Endothelial cell of umbilical vein (primary cell): Measurements from ENCODE around the gene ALLC. TPM values are rescaled to one million over a fixed set of nuclear protein-coding genes. Genes with fewer than 3 reads are reported as not detected.

Experiments
- BruUV-seq: library from RNA; stranded (reverse); fragments of 400-500 nt; replicated peaks from 2 replicates; lab custom pipeline; 2021; lab: Mats Ljungman, UMichigan
- CTCF ChIA-PET: fragments of 300-600, 350-600 bp; sonication (Branson Sonifier 250); formaldehyde crosslinking; loops from one replicate; lab custom pipeline; 2021; ENCODE audit warnings: antibody characterized with exemption, inconsistent platforms; lab: Charles Lee
- POLR2A ChIA-PET: fragments of 300-600, 350-600 bp; sonication (Branson Sonifier 250); formaldehyde crosslinking; loops from one replicate; lab custom pipeline; 2021; ENCODE audit warnings: antibody characterized with exemption, inconsistent platforms; lab: Charles Lee
- DNase-seq: peaks from one replicate; pipeline ENCODE4 v3.0.0-alpha.2; 2011; ENCODE audit warnings: low read depth, low spot score
- FAIRE-seq: peaks from 2 replicates; lab custom pipeline; 2011; peaks lifted over from hg19 to GRCh38; lab: Jason Lieb, UNC
- H2AFZ ChIP-seq: 2 replicates; pipeline ENCODE4 v1.6.0; 2012; ENCODE audit warnings: low read depth, low read length, control low read depth, inconsistent platforms
- H3K27ac ChIP-seq: 2 replicates; pipeline ENCODE4 v1.5.1; 2011; ENCODE audit warnings: low read depth, mild to moderate bottlenecking, control low read depth, low read length, moderate library complexity; ENCODE audit not compliant: insufficient read depth
- H3K27me3 ChIP-seq, 2 experiments: 2 replicates each; pipeline versions ENCODE4 v1.6.0 to v1.6.1; 2011; ENCODE audit warnings: low read length in 2 of 2, mixed read lengths in 1 of 2; ENCODE audit not compliant: control insufficient read depth in 2 of 2, insufficient read depth in 2 of 2
- H3K36me3 ChIP-seq, 2 experiments: 2 replicates in 1 of 2; 3 replicates in 1 of 2; pipeline ENCODE4 v1.5.1; 2011; ENCODE audit warnings: low read length in 2 of 2, mild to moderate bottlenecking in 1 of 2, moderate library complexity in 1 of 2; ENCODE audit not compliant: control insufficient read depth in 2 of 2, insufficient read depth in 2 of 2; ENCODE audit errors: extremely low read depth in 1 of 2
- H3K4me1 ChIP-seq: 3 replicates; pipeline ENCODE4 v1.5.1; 2011; ENCODE audit warnings: mild to moderate bottlenecking, low read length; ENCODE audit not compliant: control insufficient read depth, insufficient read depth; ENCODE audit errors: extremely low read depth
- H3K4me2 ChIP-seq: 2 replicates; pipeline ENCODE4 v1.6.1; 2011; ENCODE audit warnings: low read length, control low read depth, mixed read lengths; ENCODE audit not compliant: insufficient read depth
- H3K4me3 ChIP-seq, 3 experiments: fragments of 200-600 bp in 1 of 3; sonication (generic), shearing (Covaris generic) in 1 of 3; replicated peaks in 1 of 3; 2 replicates each; pipeline ENCODE4 v1.5.1; 2011 to 2016; ENCODE audit warnings: control low read depth in 3 of 3, low read length in 3 of 3, mild to moderate bottlenecking in 2 of 3, inconsistent platforms in 1 of 3, low read depth in 1 of 3, moderate library complexity in 1 of 3; ENCODE audit not compliant: insufficient read depth in 1 of 3
- H3K79me2 ChIP-seq: 2 replicates; pipeline ENCODE4 v1.6.0; 2012; ENCODE audit warnings: low read length, inconsistent platforms; ENCODE audit not compliant: control insufficient read depth, insufficient read depth
- H3K9ac ChIP-seq: replicated peaks from 2 replicates; pipeline ENCODE3; 2011; ENCODE audit warnings: low read length, control low read depth; ENCODE audit not compliant: insufficient read depth; ENCODE audit errors: extremely low read depth
- H3K9me1 ChIP-seq: replicated peaks from 3 replicates; pipeline ENCODE4 v1.6.0; 2011; ENCODE audit warnings: mild to moderate bottlenecking, low read length; ENCODE audit not compliant: control insufficient read depth, insufficient read depth; ENCODE audit errors: extremely low read depth
- H3K9me3 ChIP-seq: replicated peaks from 2 replicates; pipeline ENCODE4 v1.5.1; 2012; ENCODE audit warnings: low read length, inconsistent platforms; ENCODE audit not compliant: control insufficient read depth, insufficient read depth
- H4K20me1 ChIP-seq: replicated peaks from 2 replicates; pipeline ENCODE3; 2011; ENCODE audit warnings: mild to moderate bottlenecking, low read length; ENCODE audit not compliant: control insufficient read depth, insufficient read depth; ENCODE audit errors: extremely low read depth
- CTCF ChIP-seq, 2 donors: IDR thresholded peaks; 1 replicate in 1 of 2; 2 replicates in 1 of 2; pipeline ENCODE4 v1.5.1; 2011; ENCODE audit warnings: low read length in 2 of 2, mild to moderate bottlenecking in 2 of 2, moderate library complexity in 2 of 2, control low read depth in 1 of 2, inconsistent platforms in 1 of 2, low read depth in 1 of 2; ENCODE audit not compliant: insufficient read depth in 1 of 2; ENCODE audit errors: extremely low read depth in 1 of 2
- EZH2 ChIP-seq: IDR thresholded peaks from 2 replicates; pipeline ENCODE4 v1.6.1; 2012; ENCODE audit warnings: borderline replicate concordance, low read depth, mild to moderate bottlenecking, moderate library complexity, low read length, inconsistent platforms; ENCODE audit not compliant: severe bottlenecking
- FOS ChIP-seq: IDR thresholded peaks from 2 replicates; pipeline ENCODE4 v1.6.1; 2011; ENCODE audit warnings: mild to moderate bottlenecking, low read length, moderate library complexity, borderline replicate concordance; ENCODE audit not compliant: insufficient read depth
- GATA2 ChIP-seq: IDR thresholded peaks from 2 replicates; pipeline ENCODE4 v1.7.0; 2011; ENCODE audit warnings: low read depth, mild to moderate bottlenecking, moderate library complexity, mixed read lengths, low read length; ENCODE audit not compliant: insufficient read length, insufficient read depth
- JUN ChIP-seq: IDR thresholded peaks from 2 replicates; pipeline ENCODE4 v1.6.1; 2011; ENCODE audit warnings: borderline replicate concordance, low read depth; ENCODE audit not compliant: insufficient read length, insufficient read depth
- MAX ChIP-seq: IDR thresholded peaks from 2 replicates; pipeline ENCODE4 v1.6.1; 2011; ENCODE audit not compliant: insufficient read depth, insufficient read length
- MYC ChIP-seq: IDR thresholded peaks from one replicate; pipeline ENCODE4 v1.6.1; 2011; ENCODE audit warnings: mild to moderate bottlenecking, low read depth, low read length
- POLR2A ChIP-seq: IDR thresholded peaks from 2 replicates; pipeline ENCODE4 v1.6.1; 2012; ENCODE audit warnings: low read depth, mild to moderate bottlenecking, control low read depth, low read length
- POLR2AphosphoS5 ChIP-seq: IDR thresholded peaks from 2 replicates; pipeline ENCODE4 v1.6.1; 2012; ENCODE audit warnings: low read depth, mild to moderate bottlenecking, control low read depth, low read length, moderate library complexity; ENCODE audit not compliant: insufficient read depth
- dilution Hi-C: fragments of 300-500 bp; cut with MboI; formaldehyde crosslinking; loops from one replicate; pipeline ENCODE4 v1.15.0; 2019; ENCODE audit warnings: low sequenced_read_pairs; ENCODE audit not compliant: extremely low pct_ligation_motif_present
- intact Hi-C: fragments of 100-400 bp; cut with micrococcal nuclease; formaldehyde crosslinking; loops from one replicate; pipeline ENCODE4 v1.10.0; 2022
- polyA plus RNA-seq, 4 experiments: library from polyadenylated mRNA; depleted of rRNA in 3 of 4; stranded (reverse) in 3 of 4; unstranded in 1 of 4; fragments of >200 nt; gene quantifications; 2 replicates each; pipeline versions ENCODE4 v1.2.1 to v1.2.3, GENCODE V29; 2011 to 2012; ENCODE audit warnings: missing spikeins in 1 of 4
- total RNA-seq: library from RNA; stranded (reverse); gene quantifications from 2 replicates; pipeline ENCODE4 v1.2.3, GENCODE V29; 2021

The ALLC gene
- total and polyA plus RNA-seq, 2 donors (not counting 3 experiments of a cell fraction or from before 2014, with no cell fraction given), result not detected

GRCh38 chr2:3654531-3655225, 3.3 kb upstream of the ALLC start:
- Histone ChIP-seq H3K27me3 (no peaks in the 10 kb centered on the region), H3K36me3 (no peaks in the 10 kb centered on the region), H3K9me1 (no peaks in the 10 kb centered on the region), H3K9me3 (no peaks in the 10 kb centered on the region), H2AFZ (no peak overlapping the region), H4K20me1 (no peaks in the 10 kb centered on the region), H3K27ac (no peak overlapping the region), H3K4me1 (peaks cover 2% of the 10 kb centered on the region), H3K9ac (no peak overlapping the region), H3K4me2 (no peak overlapping the region), H3K4me3 (no peak overlapping the region), H3K79me2 (no peaks in the 10 kb centered on the region)
- dilution Hi-C loops (no loop called here), intact Hi-C loops (loop anchor here (5.0 kb wide), 2 partner anchors 77 to 352 kb away; partner anchors contain the start of gene RPS7)
- BruUV-seq, result no TSS peak
- no peak for DNase-seq
- TF ChIP-seq POLR2A (no peak), GATA2 (no peak), POLR2AphosphoS5 (no peak), MAX (no peak), JUN (no peak), MYC (no peak), EZH2 (no peak), FOS (no peak), CTCF (IDR thresholded peaks at IDR 0.05; ENCODE audit: extremely low read depth in 1 of 2, insufficient read depth in 1 of 2, low read depth in 1 of 2, low read length in 2 of 2) (no peak)
- FAIRE-seq, result no peak
- ChIA-PET POLR2A (no interaction called here), CTCF (interaction anchor here (4.1 kb wide), 1 partner anchor 231 kb away, joined by 41 read pairs; no protein-coding TSS in a partner anchor)
